SW480 (cell line): ENCODE measurements around the gene RHOD.

ENCODE experiments used
- DNase-seq: peaks from one replicate; pipeline ENCODE4 v3.0.0-alpha.2; 2016; ENCODE audit warnings: low spot score

RHOD gene

DNA sequence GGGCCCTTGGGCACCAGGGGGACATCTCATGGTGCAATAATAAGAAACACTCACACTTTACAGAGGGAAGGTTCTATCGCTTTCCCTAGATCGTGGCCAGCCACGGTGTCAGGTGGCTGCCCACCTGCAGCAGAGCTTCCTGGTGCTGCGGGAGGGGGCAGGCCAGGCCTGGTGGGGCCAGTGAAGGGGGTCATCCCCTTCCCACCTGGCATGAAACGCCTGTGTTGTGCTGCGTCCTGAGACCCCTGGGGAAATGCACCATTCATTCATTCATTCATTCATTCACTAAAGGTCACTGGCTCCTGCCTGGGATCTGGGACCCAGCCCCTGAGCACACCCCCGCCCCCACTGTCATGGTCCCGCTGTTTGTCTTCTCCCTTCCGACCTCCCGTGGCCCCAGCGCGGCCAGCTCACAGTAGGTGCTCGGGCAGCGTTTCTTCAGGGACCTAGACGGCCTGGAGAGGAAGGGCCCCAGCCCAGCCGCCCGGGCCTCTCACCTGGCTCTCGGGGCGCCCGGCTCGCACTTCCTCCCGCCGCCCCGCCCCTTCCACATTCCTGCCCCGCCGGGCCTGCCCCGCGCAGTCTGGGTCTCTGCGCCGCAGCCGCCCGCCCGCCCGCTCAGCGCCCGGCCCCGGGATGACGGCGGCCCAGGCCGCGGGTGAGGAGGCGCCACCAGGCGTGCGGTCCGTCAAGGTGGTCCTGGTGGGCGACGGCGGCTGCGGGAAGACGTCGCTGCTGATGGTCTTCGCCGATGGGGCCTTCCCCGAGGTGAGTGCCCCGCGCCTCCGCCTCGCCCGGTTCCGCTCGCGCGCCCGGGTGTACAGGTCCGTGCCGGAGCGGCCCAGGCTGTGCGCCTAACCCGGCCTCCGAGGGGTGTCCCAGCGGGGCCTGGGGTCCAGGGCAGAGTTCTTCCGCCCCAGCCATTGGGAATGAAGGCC, at the start of gene RHOD:
RHOD (plus strand) TSS at position 581 of the 938 bp plus-strand sequence; CDS start at position 637, 56 bp downstream.
- peak; percentile 58 for DNase-seq

- no peak for DNase-seq
Measured at GRCh38 chr11:67007126-67007525, 49.5 kb upstream of the RHOD start.

- peak; percentile 41 for DNase-seq
Measured at GRCh38 chr11:67010296-67010905, 46.2 kb upstream of the RHOD start.

DNA sequence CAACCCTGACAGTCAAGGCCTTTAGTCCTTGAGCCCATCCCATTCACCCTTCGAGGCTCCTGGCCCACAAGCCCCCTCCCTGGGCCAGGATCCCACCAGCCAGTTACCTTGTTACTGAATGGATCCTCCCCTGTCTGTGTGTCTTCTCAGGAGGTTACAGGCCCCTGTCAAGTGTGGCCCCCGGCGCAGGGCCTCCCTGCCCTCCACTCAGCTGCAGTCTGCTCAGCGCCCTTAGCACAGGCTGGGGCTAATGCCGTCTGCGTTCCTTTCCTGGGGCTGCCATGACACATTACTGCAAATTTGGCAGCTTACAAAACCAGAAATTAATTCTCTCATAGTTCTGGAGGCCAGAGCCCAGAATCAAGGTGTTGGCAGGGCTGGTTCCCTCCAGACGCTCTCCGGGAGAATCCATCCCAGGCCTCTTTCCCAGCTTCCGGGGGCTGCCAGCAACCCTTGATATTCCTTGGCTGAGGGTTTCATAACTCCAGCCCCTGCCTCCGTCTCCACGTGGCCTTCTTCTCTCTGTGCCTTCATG, 43.1 kb upstream of the RHOD start:
- no peak for DNase-seq

DNA sequence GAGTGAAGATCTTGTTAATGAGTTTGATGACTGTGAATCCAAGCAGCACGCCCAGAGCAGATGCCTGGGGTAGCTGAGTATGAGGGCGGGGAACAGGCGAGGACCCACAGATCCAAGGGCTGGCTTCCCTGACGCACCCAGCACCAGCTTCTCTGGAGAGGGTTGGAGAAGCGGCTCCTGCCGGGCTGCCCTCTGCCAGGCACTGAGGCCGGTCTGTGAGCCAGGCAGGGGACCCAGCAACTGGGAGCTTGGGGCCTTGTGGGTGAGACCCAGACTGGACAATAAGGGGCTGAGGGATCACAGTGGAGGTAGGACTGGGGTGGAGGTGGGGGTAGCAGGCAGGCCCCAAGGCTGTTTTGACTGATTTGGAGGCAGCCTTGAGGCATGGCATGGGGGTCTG, 42.3 kb upstream of the RHOD start:
- no peak for DNase-seq

- no peak for DNase-seq
Measured at GRCh38 chr11:67015048-67015447, 41.6 kb upstream of the RHOD start.

GRCh38 chr11:67016550-67016949, 40.1 kb upstream of the RHOD start:
- no peak for DNase-seq

DNA sequence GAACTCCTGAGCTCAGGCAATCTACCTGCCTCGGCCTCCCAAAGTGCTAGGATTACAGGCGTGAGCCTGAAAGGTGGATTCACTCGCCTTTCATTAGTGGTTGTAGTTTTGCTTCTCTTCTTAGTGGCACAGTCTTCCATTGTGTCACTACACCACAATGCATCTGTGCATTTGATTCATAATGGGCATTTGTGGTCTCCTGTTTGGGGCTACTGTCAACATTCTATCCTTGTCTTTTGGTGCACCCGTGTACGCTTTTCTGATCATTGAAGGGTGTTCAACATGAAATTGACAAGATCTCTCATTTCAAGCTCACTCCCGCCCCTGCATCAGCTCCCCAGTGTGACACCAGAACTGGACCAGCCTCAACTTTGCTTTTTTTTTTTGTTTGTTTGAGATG, 35.7 kb upstream of the RHOD start:
- DNase-seq = no peak

GRCh38 chr11:67022341-67022933, 34.2 kb upstream of the RHOD start:
- peak; percentile 93 for DNase-seq

DNA sequence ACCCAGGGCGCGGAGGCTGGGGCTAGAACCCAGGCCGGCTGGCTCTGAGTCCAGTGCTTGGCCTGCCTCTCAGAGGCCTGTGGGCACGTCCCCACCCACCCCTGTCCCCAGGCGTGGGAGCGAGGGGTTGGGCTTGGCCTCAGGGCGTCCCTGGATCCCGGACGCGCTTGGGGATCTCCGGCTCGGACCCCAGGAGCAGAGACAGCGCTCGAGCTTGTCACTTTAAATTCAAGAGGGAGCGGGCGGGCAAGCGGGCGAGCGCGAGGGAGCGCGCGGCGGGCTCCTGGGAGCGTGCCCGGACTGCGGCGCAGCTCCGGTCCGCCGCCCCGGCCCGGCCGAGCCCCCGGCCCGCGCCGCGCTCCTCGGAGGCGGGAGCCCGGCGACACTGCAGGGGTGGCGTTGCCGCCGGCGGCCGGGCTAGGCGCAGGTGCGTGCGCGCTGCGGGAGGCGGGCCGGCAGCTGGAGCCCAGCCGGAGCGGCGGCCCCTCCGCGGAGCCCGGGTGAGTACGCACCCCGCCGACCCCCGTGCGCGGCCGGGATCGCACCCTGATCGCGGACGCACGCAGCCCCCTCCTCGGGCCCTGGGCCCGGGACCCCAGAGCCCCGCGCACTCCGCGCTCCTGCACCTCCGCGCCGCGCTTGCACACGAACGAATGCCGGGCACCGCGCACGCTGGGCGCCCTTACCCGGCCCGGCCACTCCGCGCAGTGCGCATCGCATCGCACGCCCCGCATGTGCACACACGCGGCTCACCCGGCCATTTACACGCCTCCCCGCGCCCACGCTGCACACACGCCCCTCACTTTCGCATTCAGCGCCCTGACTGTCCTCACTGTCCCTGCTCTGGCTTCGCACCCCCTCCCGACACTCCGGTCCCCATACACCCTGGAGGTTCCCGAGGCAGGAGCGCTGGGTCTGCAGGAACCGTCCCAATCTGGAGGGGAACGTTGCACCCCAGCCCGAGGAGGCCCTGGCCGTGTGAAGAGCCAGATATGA, 33.4 kb upstream of the RHOD start, which contains the start of gene SYT12:
SYT12 (plus strand) TSS at position 174 of the 996 bp plus-strand sequence. CDS start 7,011 bp downstream, outside the sequence.
- DNase-seq = peak; percentile 43

GRCh38 chr11:67023957-67024353, 32.7 kb upstream of the RHOD start:
- DNase-seq = no peak

GRCh38 chr11:67024410-67024809, 32.2 kb upstream of the RHOD start:
- DNase-seq = peak; percentile 36

DNA sequence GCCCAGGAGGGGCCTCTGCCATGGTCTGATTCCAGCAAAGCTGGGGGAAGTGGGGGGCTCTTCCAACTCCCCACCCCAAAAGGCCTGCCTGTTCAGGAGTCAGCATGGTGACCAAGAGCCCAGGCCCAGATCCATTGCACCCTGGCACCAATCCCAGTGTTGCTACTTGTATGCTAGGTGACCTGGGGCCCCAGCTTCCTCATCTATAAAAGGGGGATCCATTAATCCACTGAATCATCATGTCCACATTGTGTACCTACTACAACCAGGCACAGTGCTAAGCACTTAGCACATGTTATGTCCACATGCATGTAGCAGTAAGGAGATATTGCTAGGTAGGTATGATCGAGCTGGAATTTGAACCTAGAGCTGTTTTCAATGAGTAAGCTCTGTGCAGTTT, 31.7 kb upstream of the RHOD start:
- DNase-seq = no peak

- no peak for DNase-seq
Measured at GRCh38 chr11:67025750-67026149, 30.9 kb upstream of the RHOD start.

- no peak for DNase-seq
Measured at GRCh38 chr11:67026941-67027340, 29.7 kb upstream of the RHOD start.

- DNase-seq = no peak
Measured at GRCh38 chr11:67027483-67027930, 29.1 kb upstream of the RHOD start.

GRCh38 chr11:67027943-67028542, 28.6 kb upstream of the RHOD start:
- no peak for DNase-seq

DNA sequence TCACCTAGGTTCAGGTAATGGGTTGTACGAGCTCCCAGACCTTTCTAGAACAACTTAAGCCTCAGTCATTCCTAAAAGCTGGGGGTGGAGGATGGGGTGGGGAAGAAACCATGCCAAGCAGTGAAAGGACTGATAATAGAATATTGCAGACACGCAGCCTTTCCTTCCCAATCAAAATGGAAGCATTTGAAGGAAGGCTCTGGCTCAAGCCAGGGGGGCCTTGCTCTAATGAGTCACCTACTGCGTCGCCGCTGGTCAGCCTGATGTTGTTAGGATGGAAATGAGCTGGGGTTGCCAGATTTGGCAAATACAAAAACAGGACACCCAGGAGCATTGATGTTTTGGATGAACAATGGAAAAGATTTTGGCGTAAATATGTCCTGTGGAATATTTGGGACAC, 27.5 kb upstream of the RHOD start:
- no peak for DNase-seq

GRCh38 chr11:67030976-67031375, 25.7 kb upstream of the RHOD start:
- DNase-seq = no peak

DNA sequence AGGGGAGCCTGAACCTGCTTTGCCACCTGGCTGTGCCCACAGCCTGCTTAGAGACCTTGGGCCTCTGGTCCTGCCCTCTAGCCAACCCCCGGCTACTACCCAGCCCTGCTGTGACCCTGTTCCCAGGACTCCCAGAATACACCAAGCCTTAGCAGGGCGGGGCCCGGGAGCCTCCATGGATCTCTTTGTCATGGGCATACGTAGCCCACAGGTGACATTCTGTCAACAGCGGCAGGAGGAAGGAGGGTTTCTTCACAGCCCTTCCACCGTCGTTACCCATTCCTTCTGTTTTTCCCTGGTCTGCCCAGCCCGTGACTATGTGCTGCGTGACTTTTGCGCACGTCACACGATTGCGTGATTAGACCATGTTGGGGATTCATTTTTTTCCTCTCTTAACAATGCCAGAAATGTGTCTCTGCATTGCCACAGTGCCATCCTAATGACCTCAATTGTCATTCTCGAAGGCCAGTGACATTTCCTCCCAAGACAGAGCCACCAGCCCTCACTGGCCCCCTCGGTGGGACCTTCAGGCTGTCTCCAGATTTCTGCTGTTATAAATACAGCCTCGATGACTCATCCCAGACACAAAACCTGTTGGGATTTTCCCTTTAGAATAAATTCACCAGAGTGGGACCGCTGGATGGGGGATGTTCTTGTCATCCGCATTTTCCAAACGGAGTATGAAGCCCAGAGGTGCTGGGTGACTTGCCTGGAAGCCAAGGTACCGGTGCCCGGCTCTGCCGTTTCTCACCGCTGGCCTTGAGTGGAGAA, 24.7 kb upstream of the RHOD start:
- DNase-seq = peak; percentile 22
